GM12878 (cell line): ENCODE results near the gene PID1. TPM values are rescaled to one million over a fixed set of nuclear protein-coding genes. Genes with fewer than 3 reads are reported as not detected.

Experiments
- ATAC-seq: fragments of 200-7000 bp; cut with Tn5 transposase; 3 replicates; pipeline ENCODE4 v1.9.1; 2020; ENCODE audit warnings: mild to moderate bottlenecking, moderate library complexity
- BruUV-seq: library from RNA; stranded (reverse); fragments of 400-500 nt; replicated peaks from 2 replicates; lab custom pipeline; 2021; lab: Mats Ljungman, UMichigan
- CTCF ChIA-PET: fragments of 300-600 bp; sonication (Branson Sonifier 250); formaldehyde crosslinking; extraction: SDS; loops from one replicate; lab custom pipeline; 2021; ENCODE audit warnings: inconsistent platforms; lab: Yijun Ruan, JAX
- POLR2A ChIA-PET: fragments of 350-600 bp; formaldehyde crosslinking; extraction: SDS; loops from one replicate; lab custom pipeline; 2021; ENCODE audit warnings: inconsistent platforms; lab: Charles Lee
- RAD21 ChIA-PET: fragments of 300-600 bp; sonication (Branson Sonifier 250); formaldehyde crosslinking; loops from one replicate; lab custom pipeline; 2023; ENCODE audit warnings: antibody characterized with exemption; ENCODE audit not compliant: unreplicated experiment; lab: Charles Lee
- SMC1A ChIA-PET: fragments of 300-600 bp; sonication (Branson Sonifier 250); formaldehyde crosslinking; loops from one replicate; lab custom pipeline; 2023; ENCODE audit not compliant: unreplicated experiment, uncharacterized antibody; lab: Charles Lee
- DNase-seq: peaks from one replicate; pipeline ENCODE4 v3.0.0-alpha.2; 2011; ENCODE audit warnings: low read depth, low spot score
- FAIRE-seq: peaks from 3 replicates; lab custom pipeline; 2011; peaks lifted over from hg19 to GRCh38; lab: Jason Lieb, UNC
- H2AFZ ChIP-seq: 2 replicates; pipeline ENCODE4 v1.6.0; 2011; ENCODE audit warnings: low read depth, low read length, control low read depth; ENCODE audit not compliant: control insufficient read depth
- H3K27ac ChIP-seq: 2 replicates; pipeline ENCODE4 v1.5.1; 2011; ENCODE audit warnings: control low read depth; ENCODE audit not compliant: control insufficient read depth, insufficient read depth
- H3K27me3 ChIP-seq, 2 experiments: replicated peaks in 1 of 2; 2 replicates each; pipeline versions ENCODE4 v1.6.0 to v1.6.1; 2011; ENCODE audit warnings: low read length in 1 of 2; ENCODE audit not compliant: control insufficient read depth in 2 of 2, insufficient read depth in 2 of 2
- H3K36me3 ChIP-seq, 2 experiments: 2 replicates each; pipeline ENCODE4 v1.5.1; 2011; ENCODE audit warnings: low read length in 1 of 2; ENCODE audit not compliant: control insufficient read depth in 2 of 2, insufficient read depth in 2 of 2
- H3K4me1 ChIP-seq: 2 replicates; pipeline ENCODE4 v1.6.1; 2011; ENCODE audit warnings: mild to moderate bottlenecking, low read length, moderate library complexity, mixed read lengths; ENCODE audit not compliant: control insufficient read depth, insufficient read depth
- H3K4me2 ChIP-seq: 2 replicates; pipeline ENCODE4 v1.6.0; 2011; ENCODE audit warnings: control low read depth; ENCODE audit not compliant: control insufficient read depth, insufficient read depth
- H3K4me3 ChIP-seq: fragments of 200-600 bp; sonication (generic); 2 replicates; pipeline ENCODE4 v1.5.1; 2016
- H3K79me2 ChIP-seq: 2 replicates; pipeline ENCODE4 v1.6.0; 2011; ENCODE audit warnings: low read length; ENCODE audit not compliant: control insufficient read depth, insufficient read depth
- H3K9ac ChIP-seq: 2 replicates; pipeline ENCODE4 v1.8.0; 2011; ENCODE audit warnings: low read length, control low read depth, mixed read lengths; ENCODE audit not compliant: control insufficient read depth, insufficient read depth
- H3K9me3 ChIP-seq: replicated peaks from 3 replicates; pipeline ENCODE4 v1.5.1; 2011; ENCODE audit warnings: mild to moderate bottlenecking, low read length; ENCODE audit not compliant: control insufficient read depth, insufficient read depth
- H4K20me1 ChIP-seq: 2 replicates; pipeline ENCODE4 v1.6.0; 2011; ENCODE audit not compliant: control insufficient read depth, insufficient read depth
- CHD1 ChIP-seq: IDR thresholded peaks from 2 replicates; pipeline ENCODE4 v1.6.1; 2012; ENCODE audit warnings: low read depth, low read length, improper control_type of control experiment
- CHD2 ChIP-seq: IDR thresholded peaks from 2 replicates; pipeline ENCODE4 v1.6.1; 2011; ENCODE audit warnings: low read depth, low read length, improper control_type of control experiment, borderline replicate concordance
- E2F4 ChIP-seq: IDR thresholded peaks from 2 replicates; pipeline ENCODE4 v1.6.1; 2012; ENCODE audit warnings: low read depth, low read length, improper control_type of control experiment
- JUND ChIP-seq: IDR thresholded peaks from 2 replicates; pipeline ENCODE4 v1.6.1; 2012; ENCODE audit warnings: low read depth, mild to moderate bottlenecking, low read length, improper control_type of control experiment, moderate library complexity
- MLLT1 ChIP-seq: fragments of 450-650 bp; IDR thresholded peaks from 2 replicates; pipeline ENCODE4 v1.6.1; 2016; ENCODE audit warnings: mild to moderate bottlenecking
- MYB ChIP-seq: fragments of 150-350 bp; IDR thresholded peaks from 2 replicates; pipeline ENCODE4 v1.6.1; 2014; ENCODE audit warnings: mild to moderate bottlenecking, low read depth, low read length, borderline replicate concordance
- MYC ChIP-seq: IDR thresholded peaks from 2 replicates; pipeline ENCODE4 v1.6.1; 2011; ENCODE audit warnings: mild to moderate bottlenecking, low read length, moderate library complexity, inconsistent platforms; ENCODE audit not compliant: insufficient read depth, insufficient replicate concordance, insufficient read length, severe bottlenecking
- PML ChIP-seq: IDR thresholded peaks from 2 replicates; pipeline ENCODE4 v1.6.1; 2012; ENCODE audit warnings: low read length, inconsistent platforms
- RELA ChIP-seq: fragments of 450-650 bp; IDR thresholded peaks from 2 replicates; pipeline ENCODE4 v1.8.0; 2014; ENCODE audit warnings: borderline replicate concordance; ENCODE audit not compliant: partially characterized antibody
- RUNX3 ChIP-seq: IDR thresholded peaks from 2 replicates; pipeline ENCODE4 v1.6.1; 2012; ENCODE audit warnings: low read length, inconsistent platforms
- SREBF2 ChIP-seq: IDR thresholded peaks from 2 replicates; pipeline ENCODE4 v1.6.1; 2012; ENCODE audit warnings: mild to moderate bottlenecking, low read length
- YBX1 ChIP-seq: fragments of 450-650 bp; IDR thresholded peaks from 2 replicates; pipeline ENCODE4 v1.6.1; 2016; ENCODE audit warnings: antibody characterized with exemption
- ZBED1 ChIP-seq: IDR thresholded peaks from 2 replicates; pipeline ENCODE4 v1.6.1; 2016; ENCODE audit warnings: borderline replicate concordance
- ZNF207 ChIP-seq: fragments of 450-650 bp; IDR thresholded peaks from 2 replicates; pipeline ENCODE4 v1.6.1; 2014; ENCODE audit warnings: antibody characterized with exemption, mild to moderate bottlenecking, borderline replicate concordance
- ZNF384 ChIP-seq: IDR thresholded peaks from 2 replicates; pipeline ENCODE4 v1.6.1; 2012; ENCODE audit warnings: low read depth, mild to moderate bottlenecking, low read length, improper control_type of control experiment, borderline replicate concordance
- ZNF622 ChIP-seq: fragments of 450-650 bp; IDR thresholded peaks from 2 replicates; pipeline ENCODE4 v1.6.1; 2017; ENCODE audit warnings: mild to moderate bottlenecking, inconsistent platforms
- WGBS: methylation state at CpG from one replicate; pipeline ENCODE4 v1.1.6; 2016; ENCODE audit warnings: low lambda C conversion rate; ENCODE audit not compliant: insufficient replicate concordance, insufficient coverage; ENCODE audit errors: missing lambda C conversion rate; 5-methylcytosine and 5-hydroxymethylcytosine counted together
- in situ Hi-C: fragments of 300-500 bp; cut with MboI; formaldehyde crosslinking; loops from 9 replicates; pipeline ENCODE4 v1.14.3; 2018; ENCODE audit warnings: mixed read lengths
- intact Hi-C: fragments of 100-400 bp; cut with micrococcal nuclease; formaldehyde crosslinking; loops from one replicate; pipeline ENCODE4 v1.14.2; 2022; ENCODE audit not compliant: unreplicated experiment
- polyA plus RNA-seq, 11 experiments: library from polyadenylated mRNA; depleted of rRNA in 4 of 11; unstranded in 6 of 11; stranded (reverse) in 5 of 11; fragments of >200 nt; fragmentation: Nextera tagmentation in 4 of 11; fragmentation: Illumina TruSeq in 1 of 11; extraction: Ambion mirVana in 4 of 11; extraction: Trizol in 1 of 11; gene quantifications; 1 replicate in 1 of 11; 2 replicates in 10 of 11; pipeline versions ENCODE4 v1.2.1 to v1.2.3, GENCODE V29; 2011 to 2016; ENCODE audit warnings: inconsistent platforms in 2 of 11, missing spikeins in 2 of 11, low read depth in 1 of 11
- total RNA-seq, 4 experiments: library from RNA; depleted of rRNA in 3 of 4; stranded (reverse); fragments of >200 nt in 3 of 4; fragmentation: Illumina TruSeq in 1 of 4; extraction: Trizol in 1 of 4; gene quantifications; 2 replicates each; pipeline versions ENCODE4 v1.2.1 to v1.2.3, GENCODE V29; 2013 to 2021
- TF ChIP-seq, protein P1 (sequence below): fragments of 450-650 bp; conservative IDR thresholded peaks from 2 replicates; pipeline ENCODE4 v1.6.1; 2017; ENCODE audit warnings: mild to moderate bottlenecking, moderate library complexity
- TF ChIP-seq, protein P2 (sequence below): fragments of 450-650 bp; IDR thresholded peaks from 2 replicates; pipeline ENCODE4 v1.6.1; 2016; ENCODE audit warnings: mild to moderate bottlenecking, moderate library complexity, borderline replicate concordance

The PID1 gene
- total and polyA plus RNA-seq, 10 of the 15 experiments (the other 5 are each of a cell fraction or from before 2014, with no cell fraction given): not detected

DNA sequence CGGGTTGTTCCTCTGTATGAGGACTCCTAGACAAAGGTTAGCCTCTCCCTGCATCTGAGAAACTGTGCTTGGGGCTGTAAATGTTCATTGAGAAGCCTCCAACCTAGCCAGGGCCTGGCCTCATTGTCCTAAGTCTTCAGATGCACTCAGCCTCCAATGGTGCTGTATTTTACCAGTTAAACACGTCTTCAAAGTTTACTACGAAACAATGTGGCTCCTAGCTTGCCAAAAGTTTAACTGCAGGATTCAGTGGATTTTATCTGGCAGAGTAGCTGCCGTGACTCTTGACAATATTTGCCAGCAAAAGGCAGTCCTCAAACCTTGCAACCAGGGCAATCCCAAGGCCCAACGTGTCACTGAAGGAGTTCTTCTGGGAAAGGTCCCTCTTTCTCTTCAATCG is 1.1 kb downstream of the PID1 start:
- POLR2A ChIA-PET: no interaction called here
- Histone ChIP-seq H2AFZ (no peak overlapping the region), H3K27me3 (peaks cover 0 to 3% of the 10 kb centered on the region in 2 experiments; a peak in 2 of 4 replicates), H3K4me3 (no peak overlapping the region), H3K4me2 (no peak overlapping the region), H4K20me1 (no peaks in the 10 kb centered on the region), H3K4me1 (no peaks in the 10 kb centered on the region), H3K27ac (no peak overlapping the region), H3K36me3 (no peaks in the 10 kb centered on the region), H3K9me3 (no peaks in the 10 kb centered on the region), H3K79me2 (no peaks in the 10 kb centered on the region), H3K9ac (no peak overlapping the region)
- ATAC-seq (no peak), FAIRE-seq (no peak), DNase-seq (no peak)
- intact Hi-C loops (loop anchor here (5.0 kb wide), 1 partner anchor 1378 kb away; no protein-coding TSS in a partner anchor), in situ Hi-C loops (no loop called here)
- RAD21 ChIA-PET: no interaction called here
- SMC1A ChIA-PET: no interaction called here
- CTCF ChIA-PET: no interaction called here
- 11% methylated on average over 6 of the region's 6 CpGs for WGBS
- BruUV-seq: no TSS peak
- TF ChIP-seq ZNF622 (no peak), RELA (no peak), MYB (no peak), PML (no peak), ZBED1 (no peak), SREBF2 (no peak), E2F4 (no peak), ZNF207 (no peak), MYC (no peak), MLLT1 (no peak), CHD2 (no peak), RUNX3 (no peak), YBX1 (no peak), ZNF384 (no peak), JUND (no peak), CHD1 (no peak)
- TF ChIP-seq, protein P1, sequence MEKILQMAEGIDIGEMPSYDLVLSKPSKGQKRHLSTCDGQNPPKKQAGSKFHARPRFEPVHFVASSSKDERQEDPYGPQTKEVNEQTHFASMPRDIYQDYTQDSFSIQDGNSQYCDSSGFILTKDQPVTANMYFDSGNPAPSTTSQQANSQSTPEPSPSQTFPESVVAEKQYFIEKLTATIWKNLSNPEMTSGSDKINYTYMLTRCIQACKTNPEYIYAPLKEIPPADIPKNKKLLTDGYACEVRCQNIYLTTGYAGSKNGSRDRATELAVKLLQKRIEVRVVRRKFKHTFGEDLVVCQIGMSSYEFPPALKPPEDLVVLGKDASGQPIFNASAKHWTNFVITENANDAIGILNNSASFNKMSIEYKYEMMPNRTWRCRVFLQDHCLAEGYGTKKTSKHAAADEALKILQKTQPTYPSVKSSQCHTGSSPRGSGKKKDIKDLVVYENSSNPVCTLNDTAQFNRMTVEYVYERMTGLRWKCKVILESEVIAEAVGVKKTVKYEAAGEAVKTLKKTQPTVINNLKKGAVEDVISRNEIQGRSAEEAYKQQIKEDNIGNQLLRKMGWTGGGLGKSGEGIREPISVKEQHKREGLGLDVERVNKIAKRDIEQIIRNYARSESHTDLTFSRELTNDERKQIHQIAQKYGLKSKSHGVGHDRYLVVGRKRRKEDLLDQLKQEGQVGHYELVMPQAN: no peak
- TF ChIP-seq, protein P2, sequence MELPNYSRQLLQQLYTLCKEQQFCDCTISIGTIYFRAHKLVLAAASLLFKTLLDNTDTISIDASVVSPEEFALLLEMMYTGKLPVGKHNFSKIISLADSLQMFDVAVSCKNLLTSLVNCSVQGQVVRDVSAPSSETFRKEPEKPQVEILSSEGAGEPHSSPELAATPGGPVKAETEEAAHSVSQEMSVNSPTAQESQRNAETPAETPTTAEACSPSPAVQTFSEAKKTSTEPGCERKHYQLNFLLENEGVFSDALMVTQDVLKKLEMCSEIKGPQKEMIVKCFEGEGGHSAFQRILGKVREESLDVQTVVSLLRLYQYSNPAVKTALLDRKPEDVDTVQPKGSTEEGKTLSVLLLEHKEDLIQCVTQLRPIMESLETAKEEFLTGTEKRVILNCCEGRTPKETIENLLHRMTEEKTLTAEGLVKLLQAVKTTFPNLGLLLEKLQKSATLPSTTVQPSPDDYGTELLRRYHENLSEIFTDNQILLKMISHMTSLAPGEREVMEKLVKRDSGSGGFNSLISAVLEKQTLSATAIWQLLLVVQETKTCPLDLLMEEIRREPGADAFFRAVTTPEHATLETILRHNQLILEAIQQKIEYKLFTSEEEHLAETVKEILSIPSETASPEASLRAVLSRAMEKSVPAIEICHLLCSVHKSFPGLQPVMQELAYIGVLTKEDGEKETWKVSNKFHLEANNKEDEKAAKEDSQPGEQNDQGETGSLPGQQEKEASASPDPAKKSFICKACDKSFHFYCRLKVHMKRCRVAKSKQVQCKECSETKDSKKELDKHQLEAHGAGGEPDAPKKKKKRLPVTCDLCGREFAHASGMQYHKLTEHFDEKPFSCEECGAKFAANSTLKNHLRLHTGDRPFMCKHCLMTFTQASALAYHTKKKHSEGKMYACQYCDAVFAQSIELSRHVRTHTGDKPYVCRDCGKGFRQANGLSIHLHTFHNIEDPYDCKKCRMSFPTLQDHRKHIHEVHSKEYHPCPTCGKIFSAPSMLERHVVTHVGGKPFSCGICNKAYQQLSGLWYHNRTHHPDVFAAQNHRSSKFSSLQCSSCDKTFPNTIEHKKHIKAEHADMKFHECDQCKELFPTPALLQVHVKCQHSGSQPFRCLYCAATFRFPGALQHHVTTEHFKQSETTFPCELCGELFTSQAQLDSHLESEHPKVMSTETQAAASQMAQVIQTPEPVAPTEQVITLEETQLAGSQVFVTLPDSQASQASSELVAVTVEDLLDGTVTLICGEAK: no peak
